ENCODE data around the gene RSPO3. TPM values are rescaled to one million over a fixed set of nuclear protein-coding genes. Genes with fewer than 3 reads are reported as not detected.

The RSPO3 gene
- total RNA-seq, 1 donor from 2014 or later, result 36.7 TPM

DNA sequence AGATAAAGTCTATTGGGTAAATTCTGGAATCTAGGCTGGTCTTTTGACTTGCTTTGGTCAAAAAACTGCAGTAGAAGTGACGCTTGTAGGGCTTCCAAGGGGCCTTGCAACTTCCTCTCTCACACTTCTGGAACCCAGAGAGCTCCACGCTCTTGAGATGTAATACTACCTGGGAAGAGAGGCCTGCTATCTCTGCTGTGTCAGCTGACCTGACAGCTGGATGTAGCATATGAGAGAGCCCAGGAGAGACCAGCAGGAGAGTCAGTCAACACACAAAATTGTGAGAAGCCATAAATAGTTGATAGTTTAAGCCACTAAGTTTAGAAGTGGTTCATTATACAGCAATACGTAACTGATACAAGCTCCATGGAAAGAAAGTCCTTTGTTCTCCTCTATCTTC is 7.8 kb upstream of the RSPO3 start:
- FAIRE-seq (no peak), DNase-seq (ENCODE audit: low spot score in 2 of 2) (no peak)

DNA sequence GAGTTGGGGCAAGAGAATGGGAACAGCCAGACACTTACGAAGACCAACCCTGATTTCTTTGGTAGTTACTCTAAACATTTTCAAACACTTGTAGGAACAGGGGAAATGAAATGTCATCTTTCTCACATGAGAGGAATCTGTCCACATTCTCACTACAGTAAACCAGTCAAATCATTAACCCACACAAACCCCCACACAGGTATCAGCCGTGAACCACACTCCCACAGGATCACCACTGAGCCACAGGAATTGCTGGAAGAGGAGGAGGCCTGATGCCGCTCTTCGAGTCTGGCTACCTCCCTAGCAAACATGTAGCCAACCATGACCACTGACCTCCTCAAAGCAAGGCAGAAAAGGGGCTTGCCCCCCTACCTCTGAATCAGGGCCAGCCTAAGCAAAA is 6.9 kb upstream of the RSPO3 start:
- FAIRE-seq (no peak), DNase-seq (ENCODE audit: low spot score in 2 of 2) (no peak)

DNA sequence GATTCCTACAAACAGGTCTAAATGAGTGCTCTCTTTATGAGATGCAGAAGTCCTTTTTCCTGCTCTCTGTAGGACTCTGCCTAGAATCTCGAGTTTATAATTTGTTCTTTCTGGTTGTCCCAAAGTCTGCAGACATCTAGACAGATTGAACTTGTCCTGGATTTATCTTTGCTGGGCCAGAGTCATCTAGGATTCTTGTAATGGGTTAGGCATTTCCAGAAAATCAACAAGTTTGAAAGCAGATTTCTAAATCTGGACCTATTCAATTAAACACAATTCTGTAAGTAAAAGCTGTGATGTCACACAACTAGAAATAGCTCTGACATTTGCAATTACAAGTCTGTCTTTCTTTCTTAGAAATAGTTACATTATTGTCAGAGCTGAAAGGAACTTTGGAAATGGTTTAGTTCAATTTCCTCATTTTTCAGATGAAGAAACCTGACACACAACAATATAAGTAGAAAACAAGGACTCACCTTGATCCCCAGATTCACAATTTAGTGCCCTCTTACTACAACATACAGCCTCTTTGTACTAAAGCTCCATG is 4.2 kb upstream of the RSPO3 start:
- no peak for FAIRE-seq
- no peak for DNase-seq (ENCODE audit: low spot score in 2 of 2)

DNA sequence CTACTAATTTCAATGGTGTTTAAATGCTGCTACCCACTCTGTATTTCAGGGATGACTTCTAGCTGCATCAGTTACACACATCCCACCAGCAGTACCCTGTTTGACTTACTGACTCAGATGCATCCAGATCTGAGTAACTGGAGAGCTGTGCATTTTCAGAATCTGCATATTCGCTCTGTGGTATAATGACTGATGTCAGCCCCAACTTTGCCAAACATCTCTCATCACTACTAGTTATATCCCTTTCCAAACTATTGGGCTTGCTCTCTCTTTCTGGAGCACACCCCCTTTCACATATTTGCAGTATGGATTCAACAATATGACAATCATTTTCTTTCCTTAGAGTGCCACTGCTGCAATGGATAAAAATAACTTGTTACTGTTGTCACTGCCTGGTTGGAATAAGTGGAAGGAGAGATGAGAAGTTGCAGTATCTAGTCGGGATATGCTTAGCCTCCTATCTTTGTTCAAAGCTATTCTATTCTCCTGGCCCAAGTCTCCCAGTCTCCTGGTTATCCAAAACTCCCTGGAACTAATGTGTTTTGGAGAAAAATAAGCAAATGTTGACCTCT is 3.3 kb upstream of the RSPO3 start:
- DNase-seq (ENCODE audit: low spot score in 2 of 2) (no peak), FAIRE-seq (no peak)

DNA sequence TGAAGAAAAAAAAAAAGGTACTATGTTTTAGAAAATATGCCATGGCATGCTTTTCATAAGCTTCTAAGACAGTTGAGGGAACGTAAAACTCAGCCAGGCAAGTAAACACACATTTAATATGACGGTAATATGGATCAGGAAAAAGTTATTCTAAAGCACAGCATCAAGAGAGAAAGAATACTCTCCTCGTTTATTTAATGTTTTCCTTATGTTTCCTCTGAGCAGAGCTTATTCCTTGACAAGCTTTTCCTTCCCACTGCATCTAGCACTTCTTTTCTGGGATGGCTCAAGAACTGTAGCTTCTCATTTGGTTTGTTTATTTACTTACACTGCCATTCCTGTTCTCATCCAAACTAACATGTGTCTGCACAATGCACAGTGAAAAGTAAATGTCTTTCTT is 2.7 kb upstream of the RSPO3 start:
- no peak for FAIRE-seq
- no peak for DNase-seq (ENCODE audit: low spot score in 2 of 2)

DNA sequence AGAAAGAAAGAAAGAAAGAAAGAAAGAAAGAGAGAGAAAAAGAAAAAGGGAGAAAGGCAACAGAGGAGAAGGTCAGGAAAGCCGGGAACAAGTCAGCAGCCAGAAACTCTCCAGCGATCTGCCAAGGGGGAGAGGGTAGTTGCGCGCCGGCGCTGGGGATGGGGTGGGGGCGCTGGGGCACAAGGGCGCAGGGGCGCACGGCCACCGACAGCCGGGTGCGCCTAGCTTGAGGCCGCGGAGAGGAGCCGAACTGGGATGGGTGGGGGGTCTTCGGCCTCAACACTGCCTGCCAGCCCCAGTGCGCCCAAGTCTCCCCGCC is 533 bp upstream of the RSPO3 start:
- FAIRE-seq (no peak), DNase-seq (ENCODE audit: low spot score in 2 of 2) (no peak)

DNA sequence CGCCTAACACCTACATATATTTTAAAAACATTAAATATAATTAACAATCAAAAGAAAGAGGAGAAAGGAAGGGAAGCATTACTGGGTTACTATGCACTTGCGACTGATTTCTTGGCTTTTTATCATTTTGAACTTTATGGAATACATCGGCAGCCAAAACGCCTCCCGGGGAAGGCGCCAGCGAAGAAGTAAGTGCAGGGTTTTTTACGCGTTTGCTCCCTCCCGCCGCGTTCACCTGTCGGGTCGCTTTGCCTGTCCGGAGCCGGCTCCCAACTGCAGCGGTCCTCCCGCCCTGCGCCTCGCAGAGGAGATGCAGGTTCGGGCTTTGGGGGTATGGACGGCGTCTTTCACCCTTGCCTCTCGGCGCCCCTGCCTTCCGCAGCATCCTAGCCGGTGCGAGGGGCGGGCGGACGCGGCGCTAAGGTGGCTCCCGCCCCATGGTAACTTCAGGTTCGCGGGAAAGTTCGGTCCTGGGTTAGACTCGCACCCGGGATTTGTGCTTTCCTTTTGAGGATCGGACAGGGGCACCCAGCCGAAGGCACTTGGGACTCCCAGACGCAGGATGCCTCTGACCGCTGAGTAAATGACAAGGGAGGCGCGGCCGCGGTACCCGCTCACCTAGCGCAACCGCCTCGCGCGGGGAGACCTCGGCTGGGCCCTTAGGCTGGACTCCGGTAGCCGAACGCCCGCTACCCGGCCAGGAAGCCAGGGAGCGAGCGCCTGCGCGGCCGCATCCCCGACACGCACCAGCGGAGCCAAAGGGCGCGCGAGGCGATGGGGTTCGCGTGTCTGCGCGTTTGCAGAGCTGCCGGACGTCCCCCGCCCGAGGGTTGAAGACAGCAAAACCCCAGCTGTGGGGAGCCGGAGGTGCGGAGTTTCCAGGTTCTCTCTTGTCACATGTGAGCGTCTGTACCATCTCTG is 891 bp downstream of the RSPO3 start:
- DNase-seq (ENCODE audit: low spot score in 2 of 2) (no peak), FAIRE-seq (no peak)

DNA sequence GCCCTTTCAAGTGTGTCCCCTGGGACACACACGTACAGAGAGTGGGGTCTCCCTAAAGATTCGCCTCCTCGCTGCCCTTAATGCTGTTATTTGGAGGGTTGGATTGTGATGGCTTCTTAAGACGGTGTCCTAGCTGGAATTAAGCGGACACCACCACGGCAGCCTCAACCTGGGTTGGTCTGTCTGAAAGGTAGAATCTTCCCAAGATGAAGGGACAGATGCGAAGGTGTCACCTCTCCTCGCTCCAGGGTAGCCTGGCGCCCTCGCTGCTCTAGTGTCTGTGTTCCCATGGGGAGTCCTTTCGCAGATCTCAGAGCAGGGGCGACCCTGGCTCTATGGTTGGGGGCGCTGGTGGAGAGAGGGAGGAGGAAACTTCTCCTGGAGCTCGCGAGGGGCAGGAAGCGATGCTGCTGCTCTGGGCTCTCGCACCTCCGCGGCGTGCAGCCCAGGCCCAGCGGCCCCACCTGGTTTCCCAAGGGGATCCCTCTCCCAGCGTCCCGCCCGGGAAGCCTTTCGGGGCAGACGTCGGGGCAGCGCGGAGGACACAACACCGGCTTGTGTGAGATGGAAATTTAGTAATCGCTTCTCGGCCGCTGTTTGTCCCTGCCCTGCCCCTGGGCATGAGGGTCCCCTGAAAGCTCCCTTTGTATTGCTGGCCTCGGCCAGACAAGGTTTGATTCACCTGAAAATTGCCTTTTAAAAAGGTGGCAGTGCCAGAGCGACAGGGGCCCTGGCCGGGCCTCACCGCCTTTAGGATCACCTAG is 1.7 kb downstream of the RSPO3 start:
- no peak for DNase-seq (ENCODE audit: low spot score in 2 of 2)
- FAIRE-seq, result no peak

DNA sequence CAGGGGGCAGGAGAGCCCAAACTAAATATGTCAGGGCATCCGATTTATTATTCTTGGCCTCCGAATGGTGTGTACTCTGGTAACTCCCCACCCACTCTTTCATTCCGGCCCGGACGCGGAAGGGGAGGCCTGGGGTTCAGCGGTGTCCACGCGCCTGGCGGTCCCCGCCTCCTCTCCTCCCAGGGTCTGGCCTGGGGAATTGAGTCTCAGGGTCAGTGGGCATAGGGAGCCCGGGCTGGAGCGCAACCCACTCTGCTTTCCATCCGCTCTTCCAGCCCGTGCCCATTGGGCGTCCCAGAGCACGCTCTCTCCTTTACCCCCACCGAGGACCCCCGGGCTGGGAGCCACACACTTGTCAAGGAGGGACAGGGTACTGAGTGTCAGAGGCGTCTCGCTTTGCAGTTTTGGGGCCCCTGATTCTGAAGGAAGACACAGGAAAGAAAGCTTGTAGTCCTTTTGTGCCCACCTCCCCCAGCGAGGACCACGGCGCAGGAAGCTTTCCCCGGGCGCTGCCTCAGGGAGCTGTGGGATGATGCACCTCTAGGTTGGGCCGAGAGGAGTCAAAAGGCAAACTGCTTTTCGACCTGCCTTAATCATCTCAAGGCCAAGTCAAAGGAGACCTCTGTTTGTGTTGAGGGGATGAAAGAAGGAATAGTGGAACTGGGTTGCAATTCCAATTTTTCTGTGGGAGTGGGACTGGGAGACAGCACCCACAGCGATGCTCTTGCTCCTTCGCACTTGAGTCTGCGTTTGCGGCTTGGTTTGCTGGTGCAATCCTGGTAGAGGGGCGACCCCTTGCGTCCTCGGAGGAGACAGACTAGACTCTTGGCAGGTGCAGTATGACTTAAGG is 2.5 kb downstream of the RSPO3 start:
- FAIRE-seq (no peak), DNase-seq (ENCODE audit: low spot score in 2 of 2) (peak; percentile 60 to 68)

DNA sequence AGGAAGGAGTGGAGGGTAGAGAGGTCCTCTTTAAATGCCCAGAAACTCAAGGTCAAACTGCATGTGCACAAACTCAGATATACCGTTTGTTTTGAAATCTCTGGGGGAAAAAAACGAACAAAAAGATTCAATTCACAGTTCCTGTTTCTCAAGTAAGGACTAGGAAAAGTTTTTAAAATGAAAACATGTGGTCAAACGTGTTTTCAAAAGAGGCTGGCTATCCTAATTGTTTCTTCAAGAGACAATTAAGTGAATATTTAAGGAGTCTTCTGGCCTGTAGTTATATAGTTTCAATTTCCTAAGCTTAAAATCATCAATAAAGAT is 3.1 kb downstream of the RSPO3 start:
- FAIRE-seq (no peak), DNase-seq (ENCODE audit: low spot score in 2 of 2) (no peak)

DNA sequence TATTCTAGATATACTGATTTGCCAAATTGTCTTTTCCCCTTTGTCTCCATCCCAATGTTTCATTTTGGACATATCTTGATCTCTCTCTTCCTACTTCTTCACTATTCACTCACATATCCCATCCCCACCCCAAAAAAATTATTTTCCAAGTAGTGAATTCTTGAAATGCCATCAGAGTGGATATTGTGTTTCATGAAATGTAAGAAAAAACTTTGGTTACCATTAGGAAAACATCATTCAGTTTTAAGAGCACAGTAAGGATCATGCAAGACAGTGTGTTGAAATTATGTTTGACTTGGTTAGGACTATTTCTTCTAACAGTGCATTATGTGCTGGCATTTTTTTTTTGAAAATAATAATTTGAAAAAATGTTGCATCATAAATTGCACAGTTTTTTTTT is 5.7 kb downstream of the RSPO3 start:
- no peak for DNase-seq (ENCODE audit: low spot score in 2 of 2)
- FAIRE-seq, result no peak

DNA sequence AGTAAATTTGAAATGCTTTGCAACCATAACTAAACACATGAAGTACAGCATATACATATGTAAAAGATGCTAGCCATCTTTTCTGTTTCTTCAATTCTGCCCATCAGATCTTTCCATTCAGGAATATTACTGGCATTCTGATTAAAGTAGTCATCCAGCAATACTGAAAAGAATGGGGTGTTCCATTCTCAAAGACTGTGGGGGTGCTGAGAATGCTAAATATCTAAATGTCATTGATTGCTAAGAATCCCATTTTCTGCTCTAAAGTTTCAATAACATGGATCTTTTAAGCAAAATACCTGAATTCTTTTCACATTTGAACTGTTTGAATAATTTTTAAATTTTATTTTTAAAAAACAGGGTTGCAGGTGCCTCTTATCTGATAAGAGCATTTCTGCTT is 6.2 kb downstream of the RSPO3 start:
- FAIRE-seq (no peak), DNase-seq (ENCODE audit: low spot score in 2 of 2) (no peak)

DNA sequence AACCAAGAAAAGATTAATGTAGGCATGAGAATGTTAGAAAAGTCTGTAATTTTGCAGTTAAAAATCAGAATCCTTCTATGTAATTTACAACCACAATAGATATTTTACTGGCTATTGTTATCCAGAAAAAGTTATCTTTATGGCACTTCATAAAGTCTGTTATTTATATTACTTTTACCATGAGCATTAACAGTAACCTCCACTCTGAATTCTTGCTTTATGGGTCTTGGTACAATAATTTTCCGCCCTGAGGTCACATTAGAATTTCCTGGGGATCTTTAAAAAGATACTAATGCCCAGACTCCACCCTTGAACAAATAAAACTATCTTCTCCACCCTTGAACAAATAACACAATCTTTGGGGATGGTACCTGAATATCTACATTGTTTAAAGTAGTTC is 9.6 kb downstream of the RSPO3 start:
- FAIRE-seq (no peak), DNase-seq (ENCODE audit: low spot score in 2 of 2) (no peak)

DNA sequence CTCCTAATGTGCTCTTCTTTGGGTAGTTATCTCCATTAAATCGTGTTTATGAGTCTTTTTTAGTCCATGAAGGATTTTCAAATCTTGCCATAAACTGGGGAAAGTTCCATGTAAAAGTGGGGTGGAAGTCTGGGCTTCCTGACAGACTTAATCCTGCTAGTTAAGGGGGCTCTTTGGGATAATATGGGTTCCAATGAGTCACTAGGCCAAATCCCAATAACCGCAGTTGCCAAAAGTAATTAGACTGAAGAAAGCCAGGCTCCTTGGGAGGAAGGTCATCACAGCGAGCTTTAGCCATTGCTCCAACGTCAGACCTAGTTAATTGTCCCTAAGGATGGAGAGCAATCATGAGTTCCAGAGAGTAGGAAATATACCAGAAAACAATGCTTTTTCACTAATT is 10.8 kb downstream of the RSPO3 start:
- DNase-seq (ENCODE audit: low spot score in 2 of 2), result no peak
- no peak for FAIRE-seq

DNA sequence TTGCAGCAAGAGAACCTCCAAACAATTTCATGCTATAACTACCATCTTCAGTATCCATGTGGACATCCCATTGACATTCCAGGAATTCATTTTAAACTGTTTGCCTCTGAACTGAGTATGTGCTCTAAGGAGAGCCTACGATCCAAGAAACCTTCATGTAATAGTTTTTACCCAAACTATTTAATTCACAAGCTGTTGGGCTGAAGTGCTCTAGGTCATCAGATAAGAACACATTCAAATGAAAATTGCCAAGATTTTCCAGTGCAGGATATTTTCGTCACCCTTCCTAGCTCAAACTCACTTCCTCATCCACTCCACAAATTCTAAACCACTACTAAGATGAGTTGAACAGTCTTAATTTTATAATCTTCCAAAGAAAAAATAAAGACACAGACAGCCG is 12.8 kb downstream of the RSPO3 start:
- FAIRE-seq (no peak), DNase-seq (ENCODE audit: low spot score in 2 of 2) (no peak)

DNA sequence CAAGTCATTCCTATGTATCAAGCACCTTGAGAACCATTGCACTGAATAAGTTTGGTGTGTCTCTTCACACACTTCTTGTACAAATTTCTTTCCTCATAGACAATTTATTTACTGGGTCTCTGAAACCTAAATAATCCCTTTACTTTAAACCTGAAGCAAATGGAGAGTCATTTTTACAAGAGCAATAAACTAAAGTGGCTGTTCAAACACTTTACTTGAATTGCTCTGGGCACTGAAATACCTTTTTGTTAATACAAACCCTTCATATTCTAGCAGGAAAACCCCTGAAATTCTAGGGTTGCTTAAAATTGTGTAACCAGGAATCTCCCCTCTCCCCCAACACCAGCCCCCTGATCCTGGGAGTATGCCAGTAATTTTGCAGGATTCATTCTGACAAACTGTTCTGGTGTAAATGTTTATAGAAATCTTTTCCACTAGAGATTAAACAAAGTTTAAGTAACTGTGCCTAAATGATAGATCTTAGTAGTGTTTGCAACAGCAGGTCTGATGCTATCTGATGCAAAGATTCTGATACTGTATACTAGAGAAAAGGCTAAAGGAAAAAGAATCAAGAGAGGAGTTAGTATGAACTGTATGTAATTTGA is 13.4 kb downstream of the RSPO3 start:
- no peak for FAIRE-seq
- DNase-seq (ENCODE audit: low spot score in 2 of 2), result no peak

DNA sequence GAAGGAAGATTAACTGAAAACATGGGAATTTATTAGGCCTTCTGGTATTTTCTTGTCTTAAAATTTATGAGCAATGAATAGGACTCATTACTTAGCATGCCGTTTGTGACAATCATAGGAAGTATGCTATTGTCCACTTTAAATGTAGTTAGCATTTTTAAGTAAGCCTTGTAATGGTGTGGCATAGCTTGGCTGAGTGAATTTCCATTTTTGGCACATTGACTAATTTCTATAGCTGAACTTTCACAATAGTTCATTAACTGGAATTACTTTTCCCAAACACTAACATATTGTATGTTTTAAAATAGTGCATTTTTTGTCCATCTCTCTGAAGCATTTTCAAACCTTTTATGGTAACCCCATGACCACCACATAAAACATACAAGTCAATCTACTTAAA is 15.7 kb downstream of the RSPO3 start:
- FAIRE-seq, result no peak
- no peak for DNase-seq (ENCODE audit: low spot score in 2 of 2)

DNA sequence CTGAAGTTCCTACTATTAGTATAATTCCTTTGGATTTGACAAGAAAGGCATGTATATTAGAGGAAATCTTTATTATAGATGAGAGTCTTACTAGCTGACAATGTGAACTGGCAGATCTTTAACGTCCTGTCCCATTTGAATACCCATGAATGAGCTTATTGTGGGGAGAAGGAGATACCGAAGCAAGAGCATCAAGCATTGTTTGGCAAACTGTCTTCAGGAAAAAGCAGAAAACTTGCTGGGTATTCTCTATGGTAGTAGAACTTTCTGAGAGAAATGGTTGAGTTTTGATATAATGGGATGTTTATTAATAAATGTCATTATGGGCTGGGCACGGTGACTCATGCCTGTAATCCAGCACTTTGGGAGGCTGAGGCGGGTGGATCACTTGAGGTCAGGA is 18.3 kb downstream of the RSPO3 start:
- no peak for FAIRE-seq
- no peak for DNase-seq (ENCODE audit: low spot score in 2 of 2)

DNA sequence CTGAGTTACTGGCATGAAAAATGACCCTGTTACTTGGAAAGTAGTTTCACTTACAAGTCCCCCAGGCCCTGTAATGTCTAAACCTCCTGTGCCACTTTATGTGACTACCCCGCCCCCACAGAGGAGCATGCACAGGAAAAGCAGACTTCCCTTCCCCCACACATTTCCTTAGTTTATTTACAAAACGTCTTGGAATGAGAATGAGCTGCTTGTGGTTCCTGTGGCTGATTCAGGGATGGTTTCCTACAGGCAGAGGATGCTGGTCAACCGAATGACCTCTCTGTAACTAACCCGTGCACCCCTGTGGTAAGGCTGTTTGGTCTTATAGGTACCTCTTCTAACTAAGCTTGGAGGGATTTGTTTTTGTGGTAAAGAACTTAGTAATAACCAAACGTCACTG is 28.5 kb downstream of the RSPO3 start:
- FAIRE-seq, result no peak
- no peak for DNase-seq (ENCODE audit: low spot score in 2 of 2)

DNA sequence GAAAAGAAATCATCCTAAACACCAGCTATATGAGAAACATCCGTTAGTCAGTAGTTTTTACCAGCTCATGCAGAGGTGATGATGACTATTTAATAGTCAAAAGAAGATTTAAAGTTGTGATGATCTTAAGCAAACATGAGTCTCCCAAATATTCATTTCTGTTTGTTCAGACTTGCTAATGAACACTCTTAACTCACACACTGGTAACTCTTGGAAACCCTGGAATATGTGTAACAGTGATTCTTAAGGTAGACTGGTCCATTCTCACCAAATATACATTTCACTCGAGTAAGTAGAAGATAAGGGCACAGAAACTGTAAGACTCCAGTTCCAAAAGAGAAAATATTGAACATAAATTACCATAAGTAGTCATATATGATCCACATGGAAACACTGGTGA is 29.1 kb downstream of the RSPO3 start:
- DNase-seq (ENCODE audit: low spot score in 2 of 2) (no peak), FAIRE-seq (no peak)
